A673 (cell line): ENCODE data around the gene RRM2.

Source experiments
- CTCF ChIP-seq: fragments of 300-800, 200-600 bp; sonication (generic); conservative IDR thresholded peaks from 2 replicates; pipeline ENCODE4 v1.5.1; 2017; ENCODE audit warnings: low read depth, mild to moderate bottlenecking, antibody characterized with exemption, low read length, moderate library complexity, mixed read lengths
- EZH2 ChIP-seq: fragments of 200-600 bp; sonication (generic); IDR thresholded peaks from 2 replicates; pipeline ENCODE4 v1.6.1; 2017; ENCODE audit warnings: borderline replicate concordance, low read depth, mild to moderate bottlenecking, mixed read lengths, antibody characterized with exemption, low read length; ENCODE audit not compliant: poor library complexity, severe bottlenecking

GRCh38 chr2:10076988-10077527, 45.5 kb upstream of the RRM2 start:
- TF ChIP-seq CTCF (no peak), EZH2 (no peak)
